Liver (tissue), 9 donors: Measurements from ENCODE around the gene PLCXD3. TPM values are rescaled to one million over a fixed set of nuclear protein-coding genes. Genes with fewer than 3 reads are reported as not detected.

Experiments used
- DNase-seq: peaks from one replicate; pipeline ENCODE4 v3.0.0-alpha.2; 2017; ENCODE audit warnings: low spot score
- H3K27ac ChIP-seq, 2 donors: one replicate each; pipeline ENCODE4 v1.7.0; 2013; ENCODE audit warnings: inconsistent platforms in 2 of 2, low read length in 2 of 2, control low read depth in 1 of 2, low read depth in 1 of 2, mild to moderate bottlenecking in 1 of 2
- H3K27me3 ChIP-seq, 4 donors: one replicate each; pipeline versions ENCODE4 v1.6.1 to v1.7.0; 2013; ENCODE audit warnings: low read length in 3 of 4, inconsistent platforms in 1 of 4, mild to moderate bottlenecking in 1 of 4, moderate library complexity in 1 of 4; ENCODE audit not compliant: control insufficient read depth in 4 of 4, insufficient read depth in 4 of 4
- H3K36me3 ChIP-seq, 4 donors: one replicate each; pipeline versions ENCODE4 v1.6.1 to v1.7.0; 2013; ENCODE audit warnings: low read length in 3 of 4, mild to moderate bottlenecking in 3 of 4, low read depth in 1 of 4, moderate library complexity in 1 of 4; ENCODE audit not compliant: control insufficient read depth in 4 of 4, insufficient read depth in 3 of 4
- H3K4me1 ChIP-seq, 4 donors: one replicate each; pipeline versions ENCODE4 v1.6.1 to v1.7.0; 2013; ENCODE audit warnings: low read length in 3 of 4, mild to moderate bottlenecking in 3 of 4, moderate library complexity in 1 of 4; ENCODE audit not compliant: control insufficient read depth in 4 of 4, insufficient read depth in 4 of 4
- H3K4me3 ChIP-seq, 3 donors: one replicate each; pipeline versions ENCODE4 v1.6.1 to v1.7.0; 2013; ENCODE audit warnings: low read length in 3 of 3, control low read depth in 1 of 3, low read depth in 1 of 3, mild to moderate bottlenecking in 1 of 3
- H3K9ac ChIP-seq, 2 donors: one replicate each; pipeline ENCODE4 v1.7.0; 2013; ENCODE audit warnings: low read length in 2 of 2, mild to moderate bottlenecking in 2 of 2, moderate library complexity in 2 of 2, control low read depth in 1 of 2, low read depth in 1 of 2
- H3K9me3 ChIP-seq, 4 donors: one replicate each; pipeline versions ENCODE4 v1.6.1 to v1.7.0; 2013; ENCODE audit warnings: low read length in 3 of 4; ENCODE audit not compliant: control insufficient read depth in 4 of 4
- ATF3 ChIP-seq: IDR thresholded peaks from 2 replicates; pipeline ENCODE4 v1.6.1; 2016; ENCODE audit warnings: antibody characterized with exemption
- CTCF ChIP-seq: fragments of 150-350 bp; IDR thresholded peaks from 2 replicates; pipeline ENCODE4 v1.5.1; 2017; ENCODE audit warnings: improper control_type of control experiment, low read depth, low read length; ENCODE audit not compliant: missing input control
- EGR1 ChIP-seq, 2 donors: IDR thresholded peaks; 2 replicates each; pipeline ENCODE4 v1.6.1; 2016 to 2018; ENCODE audit warnings: antibody characterized with exemption in 2 of 2, low read depth in 2 of 2
- FOXA1 ChIP-seq: IDR thresholded peaks from 2 replicates; pipeline ENCODE4 v1.6.1; 2016; ENCODE audit warnings: antibody characterized with exemption
- FOXA2 ChIP-seq: IDR thresholded peaks from 2 replicates; pipeline ENCODE4 v1.6.1; 2016; ENCODE audit warnings: antibody characterized with exemption
- GABPA ChIP-seq, 2 donors: IDR thresholded peaks in 1 of 2; conservative IDR thresholded peaks in 1 of 2; 2 replicates each; pipeline ENCODE4 v1.6.1; 2016; ENCODE audit warnings: antibody characterized with exemption in 2 of 2, mild to moderate bottlenecking in 1 of 2, moderate library complexity in 1 of 2
- HNF4A ChIP-seq, 2 donors: conservative IDR thresholded peaks; 2 replicates each; pipeline ENCODE4 v1.6.1; 2016; ENCODE audit warnings: antibody characterized with exemption in 2 of 2, mild to moderate bottlenecking in 2 of 2
- HNF4G ChIP-seq: IDR thresholded peaks from 2 replicates; pipeline ENCODE4 v1.6.1; 2016; ENCODE audit warnings: antibody characterized with exemption
- JUND ChIP-seq, 2 donors: IDR thresholded peaks; 2 replicates each; pipeline ENCODE4 v1.6.1; 2016; ENCODE audit warnings: antibody characterized with exemption in 2 of 2
- MAX ChIP-seq: IDR thresholded peaks from 2 replicates; pipeline ENCODE4 v1.6.1; 2016; ENCODE audit warnings: antibody characterized with exemption
- NR2F2 ChIP-seq: IDR thresholded peaks from 2 replicates; pipeline ENCODE4 v1.6.1; 2016; ENCODE audit warnings: antibody characterized with exemption
- RAD21 ChIP-seq, 2 donors: IDR thresholded peaks; 2 replicates each; pipeline ENCODE4 v1.6.1; 2016; ENCODE audit warnings: antibody characterized with exemption in 2 of 2, mild to moderate bottlenecking in 2 of 2
- RXRA ChIP-seq, 2 donors: IDR thresholded peaks; 2 replicates each; pipeline ENCODE4 v1.6.1; 2017 to 2018; ENCODE audit warnings: antibody characterized with exemption in 2 of 2, mild to moderate bottlenecking in 1 of 2
- SP1 ChIP-seq: IDR thresholded peaks from 2 replicates; pipeline ENCODE4 v1.6.1; 2018; ENCODE audit warnings: antibody characterized with exemption, mild to moderate bottlenecking
- TAF1 ChIP-seq: conservative IDR thresholded peaks from 2 replicates; pipeline ENCODE4 v1.6.1; 2016; ENCODE audit warnings: antibody characterized with exemption, mild to moderate bottlenecking
- YY1 ChIP-seq: IDR thresholded peaks from 2 replicates; pipeline ENCODE4 v1.6.1; 2016; ENCODE audit warnings: antibody characterized with exemption, mild to moderate bottlenecking
- ZBTB33 ChIP-seq: IDR thresholded peaks from 2 replicates; pipeline ENCODE4 v1.6.1; 2016; ENCODE audit warnings: antibody characterized with exemption
- WGBS: extraction: QIAGEN DNeasy Blood & Tissue Kit; methylation state at CpG from one replicate; pipeline ENCODE4 v1.1.7; 2013; 5-methylcytosine and 5-hydroxymethylcytosine counted together
- polyA plus RNA-seq, 2 donors: library from polyadenylated mRNA; stranded (reverse) in 1 of 2; unstranded in 1 of 2; fragments of 200-250 nt in 1 of 2; fragments of >200 nt in 1 of 2; fragmentation: Nextera tagmentation in 1 of 2; extraction: Ambion mirVana in 1 of 2; gene quantifications; one replicate each; pipeline versions ENCODE4 v1.2.1 to v1.2.3, GENCODE V29; 2013 to 2015
- total RNA-seq, 2 donors: library from RNA; depleted of rRNA; stranded (reverse); fragments of >200 nt; gene quantifications; one replicate each; pipeline ENCODE4 v1.2.3, GENCODE V29; 2014
- TF ChIP-seq, protein P1 (sequence below): IDR thresholded peaks from 2 replicates; pipeline ENCODE4 v1.6.1; 2016; ENCODE audit warnings: antibody characterized with exemption, mild to moderate bottlenecking
- donor health status: healthy.
- donor health status: healthy.
- donor health status: healthy.
- donor health status: healthy.
- donor health status: healthy.

Gene PLCXD3
- total and polyA plus RNA-seq, 4 donors, result 0.05 to 2.4 (median 0.58) TPM

DNA sequence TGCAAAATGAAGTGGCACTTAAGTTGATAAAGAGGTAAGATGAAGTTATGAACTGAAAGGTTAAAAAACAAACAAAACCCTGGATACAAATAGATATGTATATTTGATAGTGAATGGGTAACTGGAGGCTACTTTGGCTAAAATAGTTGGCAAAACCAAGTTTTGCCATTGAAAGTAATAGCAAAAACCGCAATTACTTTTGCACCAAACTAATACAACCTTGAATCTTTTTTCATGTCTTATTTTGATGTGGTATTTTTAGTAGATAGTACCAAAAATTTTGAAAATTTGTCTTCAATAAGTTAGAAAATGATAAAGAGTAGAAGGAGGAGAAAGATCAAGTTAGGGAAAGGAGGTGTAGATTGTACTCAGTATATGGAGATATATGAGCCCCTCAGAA is 47.9 kb upstream of the PLCXD3 start:
- H3K9ac ChIP-seq, result no peak overlapping the region
- no peak for TF ChIP-seq ZBTB33
- TF ChIP-seq JUND (IDR thresholded peaks at IDR 0.05), result no peak
- no peak for TF ChIP-seq MAX
- TF ChIP-seq RAD21 (IDR thresholded peaks at IDR 0.05), result no peak
- no peak for TF ChIP-seq FOXA1
- TF ChIP-seq HNF4G, result no peak
- TF ChIP-seq NR2F2, result no peak
- no peak for TF ChIP-seq CTCF
- no peak for TF ChIP-seq FOXA2
- no peak for TF ChIP-seq EGR1 (IDR thresholded peaks at IDR 0.05; ENCODE audit: low read depth in 2 of 2)
- no peak for TF ChIP-seq TAF1
- TF ChIP-seq ATF3, result no peak
- no peak for TF ChIP-seq HNF4A (conservative IDR thresholded peaks at IDR 0.05)
- TF ChIP-seq RXRA (IDR thresholded peaks at IDR 0.05), result no peak
- no peak for TF ChIP-seq GABPA (IDR thresholded peaks at IDR 0.05 in 1 of 2, conservative IDR thresholded peaks at IDR 0.05 in 1 of 2)
- no peak for TF ChIP-seq YY1
- TF ChIP-seq SP1, result no peak

GRCh38 chr5:41547991-41548390 is 37.6 kb upstream of the PLCXD3 start:
- no peak for DNase-seq

More for the DNA sequence above, 47.9 kb upstream of the PLCXD3 start:
- Histone ChIP-seq H3K36me3 (no peaks in the 10 kb centered on the region), H3K27ac (no peak overlapping the region), H3K4me3 (no peak overlapping the region), H3K9me3 (no peaks in the 10 kb centered on the region), H3K4me1 (no peaks in the 10 kb centered on the region), H3K27me3 (no peaks in the 10 kb centered on the region)
- WGBS, result 72% methylated on average over 1 of the region's 1 CpG
- DNase-seq, result no peak

More at GRCh38 chr5:41547991-41548390, 37.6 kb upstream of the PLCXD3 start:
- TF ChIP-seq, protein P1, sequence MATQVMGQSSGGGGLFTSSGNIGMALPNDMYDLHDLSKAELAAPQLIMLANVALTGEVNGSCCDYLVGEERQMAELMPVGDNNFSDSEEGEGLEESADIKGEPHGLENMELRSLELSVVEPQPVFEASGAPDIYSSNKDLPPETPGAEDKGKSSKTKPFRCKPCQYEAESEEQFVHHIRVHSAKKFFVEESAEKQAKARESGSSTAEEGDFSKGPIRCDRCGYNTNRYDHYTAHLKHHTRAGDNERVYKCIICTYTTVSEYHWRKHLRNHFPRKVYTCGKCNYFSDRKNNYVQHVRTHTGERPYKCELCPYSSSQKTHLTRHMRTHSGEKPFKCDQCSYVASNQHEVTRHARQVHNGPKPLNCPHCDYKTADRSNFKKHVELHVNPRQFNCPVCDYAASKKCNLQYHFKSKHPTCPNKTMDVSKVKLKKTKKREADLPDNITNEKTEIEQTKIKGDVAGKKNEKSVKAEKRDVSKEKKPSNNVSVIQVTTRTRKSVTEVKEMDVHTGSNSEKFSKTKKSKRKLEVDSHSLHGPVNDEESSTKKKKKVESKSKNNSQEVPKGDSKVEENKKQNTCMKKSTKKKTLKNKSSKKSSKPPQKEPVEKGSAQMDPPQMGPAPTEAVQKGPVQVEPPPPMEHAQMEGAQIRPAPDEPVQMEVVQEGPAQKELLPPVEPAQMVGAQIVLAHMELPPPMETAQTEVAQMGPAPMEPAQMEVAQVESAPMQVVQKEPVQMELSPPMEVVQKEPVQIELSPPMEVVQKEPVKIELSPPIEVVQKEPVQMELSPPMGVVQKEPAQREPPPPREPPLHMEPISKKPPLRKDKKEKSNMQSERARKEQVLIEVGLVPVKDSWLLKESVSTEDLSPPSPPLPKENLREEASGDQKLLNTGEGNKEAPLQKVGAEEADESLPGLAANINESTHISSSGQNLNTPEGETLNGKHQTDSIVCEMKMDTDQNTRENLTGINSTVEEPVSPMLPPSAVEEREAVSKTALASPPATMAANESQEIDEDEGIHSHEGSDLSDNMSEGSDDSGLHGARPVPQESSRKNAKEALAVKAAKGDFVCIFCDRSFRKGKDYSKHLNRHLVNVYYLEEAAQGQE, result no peak
- TF ChIP-seq FOXA1, result no peak
- Histone ChIP-seq H3K27me3 (no peaks in the 10 kb centered on the region), H3K36me3 (no peaks in the 10 kb centered on the region), H3K4me3 (no peak overlapping the region), H3K27ac (no peak overlapping the region), H3K4me1 (no peaks in the 10 kb centered on the region), H3K9ac (no peak overlapping the region), H3K9me3 (peaks cover 0 to 2% (median 0%) of the 10 kb centered on the region in 4 donors)
- WGBS, result 75% methylated on average over 1 of the region's 1 CpG
